MM.1S (cell line): ENCODE results near the gene SLC5A11.

Source experiments
- CTCF ChIP-seq: fragments of 300-600 bp; sonication (generic); IDR thresholded peaks from 2 replicates; pipeline ENCODE4 v1.5.1; 2016; ENCODE audit warnings: antibody characterized with exemption, low read length, mixed read lengths
- EZH2 ChIP-seq: fragments of 300-600 bp; sonication (generic); optimal IDR thresholded peaks from 2 replicates; pipeline ENCODE3; 2017; ENCODE audit warnings: low read depth, mild to moderate bottlenecking, antibody characterized with exemption, low read length, mixed read lengths
- EZH2phosphoT487 ChIP-seq: fragments of 300-600 bp; sonication (generic); IDR thresholded peaks from 2 replicates; pipeline ENCODE4 v1.6.1; 2018; ENCODE audit warnings: antibody characterized with exemption, low read length

- TF ChIP-seq CTCF (no peak), EZH2 (no peak), EZH2phosphoT487 (no peak)
Measured at GRCh38 chr16:24955975-24956731, 110.4 kb downstream of the SLC5A11 start.
